Dedifferentiated amniotic fluid mesenchymal stem cell (primary cell): Measurements from ENCODE around the gene TUBAL3.
A peak's percentile ranks its signal among the peaks of the same experiment; 100 is the strongest.

Experiments used
- DNase-seq: peaks from one replicate; pipeline ENCODE4 v3.0.0-alpha.2; 2016; ENCODE audit errors: extremely low spot score

Gene TUBAL3

GRCh38 chr10:5404208-5405041 lies at the start of gene TUBAL3:
TUBAL3 (minus strand) TSS chr10:5404828; CDS start chr10:5404792, 36 bp downstream.
- no peak for DNase-seq

GRCh38 chr10:5453749-5454489 lies 49.3 kb upstream of the TUBAL3 start:
- no peak for DNase-seq

- peak; percentile 25 for DNase-seq
These were observed 46.2 kb upstream of the TUBAL3 start for GRCh38 chr10:5450605-5451384.

GRCh38 chr10:5449823-5450222 lies 45.2 kb upstream of the TUBAL3 start:
- peak; percentile 74 for DNase-seq

- no peak for DNase-seq
These were observed 44.6 kb upstream of the TUBAL3 start for GRCh38 chr10:5449227-5449626.

- DNase-seq = no peak
These were observed 43.8 kb upstream of the TUBAL3 start for GRCh38 chr10:5448333-5449001.

- DNase-seq = no peak
These were observed 43.0 kb upstream of the TUBAL3 start for GRCh38 chr10:5447611-5448071.

GRCh38 chr10:5447056-5447455 lies 42.4 kb upstream of the TUBAL3 start:
- no peak for DNase-seq

GRCh38 chr10:5446390-5446926 lies 41.8 kb upstream of the TUBAL3 start:
- peak; percentile 84 for DNase-seq

- no peak for DNase-seq
These were observed 40.4 kb upstream of the TUBAL3 start for GRCh38 chr10:5445006-5445405.

GRCh38 chr10:5443429-5443828 lies 38.8 kb upstream of the TUBAL3 start:
- DNase-seq = no peak

- no peak for DNase-seq
These were observed 38.4 kb upstream of the TUBAL3 start for GRCh38 chr10:5442990-5443370.

- peak; percentile 68 for DNase-seq
These were observed 37.7 kb upstream of the TUBAL3 start for GRCh38 chr10:5442065-5442989.

- no peak for DNase-seq
These were observed 36.5 kb upstream of the TUBAL3 start for GRCh38 chr10:5441106-5441505.

- DNase-seq = no peak
These were observed 35.6 kb upstream of the TUBAL3 start for GRCh38 chr10:5440206-5440605.

- no peak for DNase-seq
These were observed 30.7 kb upstream of the TUBAL3 start for GRCh38 chr10:5435328-5435727.

GRCh38 chr10:5434017-5434753 lies 29.6 kb upstream of the TUBAL3 start:
- peak; percentile 59 for DNase-seq

GRCh38 chr10:5433182-5433581 lies 28.6 kb upstream of the TUBAL3 start:
- DNase-seq = no peak

GRCh38 chr10:5428133-5428532 lies 23.5 kb upstream of the TUBAL3 start:
- DNase-seq = no peak

- DNase-seq = no peak
These were observed 20.1 kb upstream of the TUBAL3 start for GRCh38 chr10:5424751-5425150.
